GM19023 (cell line): ENCODE data around the gene TMEM108.
"Not testable (repeated sequence)": the region's sequence is repeated elsewhere in the genome, so short reads cannot be mapped to it uniquely, and the experiment has no call there.

Experiments used
- ATAC-seq: cut with Tn5 transposase; IDR thresholded peaks from one replicate; pipeline ENCODE4 v1.9.1; 2021; ENCODE audit warnings: mild to moderate bottlenecking, moderate library complexity; ENCODE audit not compliant: unreplicated experiment

The TMEM108 gene

DNA sequence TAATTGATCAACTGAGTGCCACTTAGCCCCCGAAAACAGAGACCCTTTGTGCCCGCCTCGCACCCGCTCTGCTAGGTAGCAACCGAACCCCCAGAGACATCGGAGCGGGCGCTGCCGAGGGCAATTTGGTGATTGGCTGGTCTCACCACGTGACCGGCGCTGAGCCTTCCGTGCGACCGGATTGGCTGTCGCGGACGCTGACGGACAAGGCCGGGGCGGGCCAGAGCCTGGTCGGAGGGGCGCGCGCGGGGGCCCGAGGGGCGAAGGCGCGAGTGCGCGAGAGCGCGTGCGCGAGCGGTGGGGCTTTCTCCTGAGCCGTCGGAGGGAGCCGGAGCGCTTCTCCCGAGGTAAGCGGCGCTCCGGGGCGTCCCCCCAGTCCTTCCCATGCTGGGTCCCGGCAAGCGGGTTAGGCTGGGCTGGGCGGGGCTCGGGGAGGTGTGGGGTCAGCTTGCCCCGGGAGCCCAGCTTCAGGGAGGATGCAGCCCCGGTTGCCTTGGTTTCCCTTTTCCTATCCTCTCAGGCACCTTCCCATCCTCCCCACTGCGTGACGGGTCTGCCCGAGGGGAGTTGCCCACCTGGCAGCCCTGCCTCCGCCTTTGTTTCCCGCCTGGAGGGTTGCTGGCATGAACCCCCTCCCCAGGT, at the start of gene TMEM108:
TSS of gene TMEM108 (plus strand) at position 303 of the 642 bp plus-strand sequence.
- no peak for ATAC-seq

DNA sequence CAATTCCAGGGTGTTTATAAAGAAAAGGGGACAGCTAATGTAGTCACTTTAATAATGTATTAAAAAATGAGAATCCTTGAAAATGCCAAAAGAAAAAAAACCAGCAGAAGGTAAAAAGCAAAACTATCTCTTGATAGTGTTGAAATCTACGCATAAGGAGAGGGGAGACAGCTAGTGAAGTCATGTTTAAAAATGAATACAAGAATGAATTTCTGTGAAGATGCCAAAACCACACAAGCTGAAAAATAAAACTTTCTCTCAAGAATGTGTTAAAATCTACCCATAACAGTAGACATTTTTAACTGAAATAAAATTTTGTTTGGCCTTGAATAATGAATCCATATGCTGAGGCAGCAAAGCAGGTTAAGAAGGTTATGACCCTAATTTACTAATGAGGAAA, 42.2 kb upstream of the TMEM108 start:
- no peak for ATAC-seq

DNA sequence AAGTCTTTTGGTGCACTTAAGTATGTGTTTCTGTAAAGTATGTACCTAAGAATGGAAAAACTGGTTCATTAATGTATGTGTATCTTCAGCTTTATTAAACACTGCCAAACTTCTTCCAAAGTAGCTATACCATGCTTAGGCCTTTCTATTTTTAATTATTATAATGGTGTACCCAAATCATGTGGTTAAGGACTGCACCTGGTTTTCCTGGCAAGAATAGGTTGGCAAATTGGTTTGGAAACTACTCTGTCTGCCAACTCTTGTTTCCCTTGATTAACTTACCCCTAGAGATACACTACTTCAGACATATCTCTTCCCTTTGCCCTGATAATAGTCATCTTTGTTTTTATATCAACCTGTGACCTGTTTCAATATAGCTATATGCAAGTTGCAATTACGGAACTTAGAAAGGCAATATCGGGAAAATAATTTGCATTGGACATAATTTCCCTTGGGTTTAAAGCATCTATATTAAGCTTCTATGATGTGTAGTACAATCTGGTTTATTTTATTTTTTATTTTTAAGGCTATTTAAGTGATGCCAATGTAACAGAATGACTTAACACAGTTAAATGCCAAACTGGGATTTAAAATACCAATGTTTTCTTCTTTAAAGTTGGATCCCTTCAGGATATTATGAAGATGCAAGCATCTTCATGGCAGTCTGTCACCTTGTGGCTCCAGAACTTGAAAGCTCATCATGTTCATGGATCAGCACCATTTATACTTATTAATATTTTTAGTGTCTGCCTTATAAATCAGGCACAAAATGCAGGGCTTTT, 40.6 kb upstream of the TMEM108 start:
- no peak for ATAC-seq

DNA sequence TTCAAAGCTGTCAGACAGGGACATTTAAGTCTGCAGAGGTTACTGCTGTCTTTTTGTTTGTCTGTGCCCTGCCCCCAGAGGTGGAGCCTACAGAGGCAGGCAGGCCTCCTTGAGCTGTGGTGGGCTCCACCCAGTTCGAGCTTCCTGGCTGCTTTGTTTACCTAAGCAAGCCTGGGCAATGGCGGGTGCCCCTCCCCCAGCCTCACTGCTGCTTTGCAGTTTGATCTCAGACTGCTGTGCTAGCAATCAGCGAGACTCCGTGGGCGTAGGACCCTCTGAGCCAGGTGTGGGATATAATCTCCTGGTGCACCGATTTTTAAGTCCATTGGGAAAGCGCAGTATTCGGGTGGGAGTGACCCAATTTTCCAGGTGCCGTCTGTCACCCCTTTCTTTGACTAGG, 33.2 kb upstream of the TMEM108 start:
- ATAC-seq: not testable (repeated sequence)

DNA sequence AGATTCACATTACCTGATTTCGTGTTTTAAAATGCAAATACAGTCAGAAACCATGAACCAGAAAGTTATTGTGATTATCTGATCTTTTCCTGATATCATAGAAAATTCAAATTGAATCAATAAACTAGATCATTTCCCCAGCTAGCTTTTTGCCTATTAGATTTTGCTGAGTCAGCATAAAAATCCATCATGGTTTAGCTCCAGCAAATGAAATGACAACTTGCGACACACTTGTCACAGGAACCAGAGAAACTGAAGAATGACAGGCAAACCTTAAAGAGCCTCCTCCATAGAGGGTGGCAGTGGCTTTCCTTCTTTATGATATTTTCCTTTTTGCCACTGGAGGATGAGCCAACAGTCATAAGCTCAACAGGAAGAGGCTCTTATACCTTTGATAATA, 30.6 kb upstream of the TMEM108 start:
- no peak for ATAC-seq

DNA sequence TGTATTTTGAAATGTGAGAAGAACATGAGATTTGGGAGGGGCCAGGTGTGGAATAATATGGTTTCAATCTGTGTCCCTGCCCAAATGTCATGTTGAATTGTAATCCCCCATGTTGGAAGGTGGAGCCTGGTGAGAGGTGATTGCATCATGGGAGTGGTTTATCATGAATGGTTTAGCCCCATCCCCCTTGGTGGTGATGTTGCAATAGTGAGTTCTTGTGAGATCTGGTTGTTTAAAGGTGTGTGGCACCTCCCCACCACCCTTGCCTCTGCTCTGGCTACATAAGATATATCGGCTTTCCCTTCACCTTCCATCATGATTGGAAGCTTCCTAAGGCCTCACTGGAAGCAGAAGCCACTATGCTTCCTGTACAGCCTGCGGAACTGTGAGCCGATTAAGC, 23.9 kb upstream of the TMEM108 start:
- ATAC-seq: no peak

DNA sequence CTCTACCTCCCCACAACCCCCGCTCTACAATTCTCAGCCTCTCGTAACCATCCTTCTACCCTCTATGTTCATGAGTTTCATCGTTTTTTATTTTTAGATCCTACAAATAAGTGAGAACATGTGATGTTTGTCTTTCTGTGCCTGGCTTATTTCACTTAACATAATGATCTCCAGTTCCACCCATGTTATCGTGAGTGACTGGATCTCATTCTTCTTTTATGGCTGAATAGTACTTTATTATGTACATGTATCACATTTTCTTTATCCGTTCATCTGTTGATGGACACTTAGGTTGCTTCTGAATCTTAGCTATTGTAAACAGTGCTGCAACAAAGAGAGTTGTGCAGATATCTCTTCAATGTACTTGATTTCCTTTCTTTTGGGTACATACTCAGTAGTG, 22.6 kb upstream of the TMEM108 start:
- not testable (repeated sequence) for ATAC-seq

DNA sequence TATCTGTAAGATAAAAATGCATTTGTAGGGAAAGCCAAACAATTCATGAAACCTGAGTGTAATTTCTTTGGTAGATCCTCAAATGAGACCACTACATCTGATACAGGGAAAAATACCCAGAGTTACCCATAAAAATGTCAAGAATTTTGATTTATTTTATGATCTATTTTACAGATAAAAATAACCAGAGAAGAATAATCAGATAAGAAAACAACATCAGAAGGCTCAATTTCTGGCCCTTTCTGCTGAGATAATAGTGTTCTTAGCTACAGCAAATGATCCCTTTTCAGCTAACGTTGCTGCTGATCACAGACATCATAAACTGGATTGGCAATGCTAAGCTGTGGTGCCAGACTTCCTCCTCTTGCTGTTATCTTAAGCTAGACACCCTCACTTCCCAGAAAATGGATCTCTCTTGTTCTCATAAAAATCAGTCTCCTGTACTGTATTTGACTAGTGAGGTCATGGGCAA, 21.3 kb upstream of the TMEM108 start:
- no peak for ATAC-seq

DNA sequence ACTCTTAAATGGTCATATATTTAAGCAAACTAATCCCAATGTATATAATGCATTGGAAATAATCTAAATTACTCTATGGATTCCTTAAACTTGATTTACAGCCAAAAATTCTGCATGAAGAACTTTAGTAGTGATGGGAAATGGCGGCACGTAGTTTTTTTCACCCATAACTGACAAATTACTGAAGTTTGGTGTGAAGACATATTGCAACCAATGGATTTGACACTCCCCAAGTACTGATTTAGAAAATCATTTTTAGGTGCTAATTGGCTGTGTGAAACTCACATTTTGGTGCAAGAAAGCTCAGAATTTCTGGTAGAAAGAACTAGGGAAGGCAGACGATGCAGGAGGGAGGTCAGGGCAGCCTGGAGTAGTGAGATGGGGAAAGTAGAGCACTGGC, 19.3 kb upstream of the TMEM108 start:
- no peak for ATAC-seq

DNA sequence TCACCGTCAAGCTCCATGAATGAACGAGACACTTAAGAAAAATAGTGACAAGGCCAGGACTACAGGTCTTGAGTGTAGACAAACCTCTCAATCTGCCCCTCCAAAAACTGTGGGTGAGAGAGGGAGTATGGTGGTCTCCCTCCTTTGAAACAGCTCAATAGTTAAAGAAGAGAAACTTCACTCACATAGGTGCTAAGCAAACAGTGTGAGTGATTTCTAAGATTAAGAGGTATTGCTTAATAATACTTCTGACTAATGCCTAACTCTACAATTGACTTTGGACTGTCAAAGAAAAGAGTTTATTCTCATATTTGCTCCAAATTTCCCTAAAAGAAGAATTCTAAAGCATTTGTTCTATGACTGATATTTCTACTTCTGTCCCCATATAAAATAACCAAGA, 17.0 kb upstream of the TMEM108 start:
- no peak for ATAC-seq

DNA sequence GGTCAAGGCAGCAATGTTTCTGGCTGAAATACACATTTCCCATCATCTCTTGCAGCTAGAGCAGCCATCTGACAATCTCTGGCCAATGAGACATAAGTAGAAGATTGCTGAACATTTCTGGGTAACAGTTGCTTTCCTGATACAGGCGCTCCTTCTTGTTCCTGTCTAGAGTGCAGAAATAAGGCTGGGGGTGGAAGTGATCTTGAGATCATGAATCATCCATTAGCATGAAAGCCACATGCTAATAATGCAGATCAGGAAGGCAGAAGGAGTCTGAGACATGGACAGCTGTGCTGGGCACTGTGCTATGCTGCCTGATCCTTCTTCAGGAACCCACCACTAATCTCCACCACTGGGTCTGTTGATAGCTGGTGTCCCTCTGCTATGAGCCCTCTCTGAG, 14.8 kb upstream of the TMEM108 start:
- no peak for ATAC-seq

DNA sequence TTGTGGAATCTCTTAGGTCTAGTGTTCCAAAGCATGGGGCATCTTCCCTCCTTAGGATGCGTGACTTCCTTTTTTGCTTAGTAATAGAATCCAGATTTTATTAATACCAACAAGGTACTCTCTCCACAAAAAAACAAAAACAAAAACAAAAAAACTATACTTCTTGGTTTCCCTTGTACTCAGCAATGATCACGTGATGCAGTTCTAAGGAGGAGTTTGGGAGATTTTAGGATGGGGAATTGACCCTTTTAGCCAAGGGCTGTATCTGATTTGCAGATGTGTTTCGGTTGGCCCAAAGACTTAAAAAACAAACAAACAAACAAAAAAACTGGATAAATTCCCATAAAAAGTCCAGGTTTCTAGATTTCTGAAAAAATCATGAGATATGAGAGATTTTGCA, 12.6 kb upstream of the TMEM108 start:
- ATAC-seq: no peak

DNA sequence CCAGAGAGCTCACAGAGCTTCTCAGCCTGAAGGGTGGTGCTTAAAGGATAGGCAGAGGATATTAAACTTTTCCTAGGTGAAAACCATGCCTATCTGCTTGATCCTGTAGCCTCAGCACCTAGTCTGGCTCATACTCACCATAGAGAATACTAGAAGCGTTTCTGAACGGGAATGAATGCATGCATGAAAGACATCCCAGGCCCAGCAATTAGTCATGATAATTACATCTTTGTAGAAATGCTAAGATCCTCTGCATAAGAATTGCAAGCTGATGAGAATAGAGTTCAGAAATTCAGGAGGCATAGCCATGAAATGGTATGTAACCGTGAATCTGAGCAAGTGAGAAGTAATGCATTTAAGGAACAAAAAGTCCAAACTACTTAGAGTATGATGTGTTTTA, 5.9 kb upstream of the TMEM108 start:
- ATAC-seq: no peak

DNA sequence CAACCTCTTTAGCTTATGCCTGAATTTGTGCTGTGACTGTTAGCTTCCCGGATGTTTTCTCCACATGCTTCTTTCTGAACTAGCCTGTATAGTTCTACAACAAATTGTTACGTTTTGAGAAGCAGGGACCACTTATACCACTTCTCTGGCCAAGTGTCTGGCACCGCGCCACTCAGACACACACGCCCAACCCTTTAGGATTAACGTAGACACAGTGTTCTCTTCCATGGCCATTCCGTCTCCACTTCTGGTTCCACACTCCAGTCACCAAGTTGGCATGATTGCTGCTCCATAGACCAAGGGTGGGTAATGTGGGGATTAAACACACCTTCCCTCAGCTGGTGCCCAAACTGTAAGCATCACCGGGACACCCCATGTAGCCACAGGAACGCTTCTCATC, 755 bp upstream of the TMEM108 start:
- ATAC-seq: no peak

DNA sequence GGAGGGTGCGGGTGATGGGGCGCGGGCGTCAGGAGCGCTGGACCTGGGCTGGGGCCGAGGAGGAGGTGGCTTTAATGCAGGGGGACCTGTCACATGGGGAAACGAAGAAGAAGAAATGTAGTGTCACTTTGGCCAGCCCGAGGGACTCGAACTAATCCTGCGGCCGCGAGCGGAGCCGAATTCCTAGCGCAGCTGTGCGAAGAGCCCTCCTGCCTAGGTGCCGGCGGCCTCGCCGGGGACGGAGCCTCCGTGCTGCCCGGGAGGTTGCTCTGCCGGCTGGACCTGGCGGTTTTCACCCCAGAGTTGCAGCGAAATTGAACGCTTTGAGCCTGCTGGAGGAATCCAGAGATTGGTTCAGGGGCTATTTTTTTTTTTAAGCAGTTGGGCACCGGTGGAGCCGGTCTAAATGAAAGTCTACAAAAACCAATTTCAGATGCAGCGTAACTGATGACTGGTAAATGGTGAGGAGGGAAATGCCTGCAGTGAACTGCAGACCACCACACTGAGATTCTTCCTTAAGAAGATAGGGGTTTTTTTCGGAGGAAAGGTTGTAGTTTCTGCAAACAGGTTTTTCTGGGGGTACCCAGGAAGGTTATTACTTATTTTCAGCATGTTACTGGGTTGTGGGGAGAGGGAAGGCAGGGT, 662 bp downstream of the TMEM108 start:
- ATAC-seq: no peak

DNA sequence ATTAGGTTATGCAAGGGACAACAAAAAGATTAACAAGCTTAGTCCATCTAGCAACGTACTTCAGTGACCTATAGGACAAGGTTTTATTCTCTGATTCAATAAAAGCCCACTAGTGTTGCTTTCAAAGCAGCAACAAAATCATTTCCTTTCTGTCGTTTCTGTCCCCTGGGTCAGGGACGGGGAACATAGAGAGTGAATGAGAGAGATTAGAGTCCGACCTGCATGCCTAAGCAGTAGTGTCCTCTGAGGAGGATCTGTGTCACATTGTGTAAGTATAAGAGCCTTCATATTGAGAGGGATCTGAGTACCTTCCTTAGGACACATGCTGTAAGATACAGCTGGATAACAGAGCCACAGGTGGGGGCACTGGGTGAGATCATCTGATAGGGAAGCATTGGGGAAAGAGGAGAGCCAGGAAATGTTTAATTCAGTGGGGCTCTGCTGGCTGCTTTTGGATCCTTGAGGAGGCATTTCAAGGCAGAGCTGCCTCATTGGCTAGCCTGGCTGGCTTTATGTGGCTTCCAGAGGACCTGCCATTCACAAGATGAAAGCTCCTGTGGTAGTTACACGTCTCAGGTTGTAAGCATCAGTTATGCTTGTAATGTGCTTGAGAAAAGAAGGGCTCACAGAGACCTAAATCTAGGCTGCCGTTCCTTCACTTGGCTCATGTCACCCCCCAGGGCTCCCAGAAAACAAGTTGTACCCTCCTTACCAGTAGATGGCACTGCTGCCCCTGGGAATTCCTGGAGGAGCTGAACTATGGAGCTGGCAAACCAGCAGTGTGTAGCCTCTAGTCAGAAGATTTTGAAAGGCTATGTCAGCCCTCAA, 2.7 kb downstream of the TMEM108 start:
- ATAC-seq: no peak

DNA sequence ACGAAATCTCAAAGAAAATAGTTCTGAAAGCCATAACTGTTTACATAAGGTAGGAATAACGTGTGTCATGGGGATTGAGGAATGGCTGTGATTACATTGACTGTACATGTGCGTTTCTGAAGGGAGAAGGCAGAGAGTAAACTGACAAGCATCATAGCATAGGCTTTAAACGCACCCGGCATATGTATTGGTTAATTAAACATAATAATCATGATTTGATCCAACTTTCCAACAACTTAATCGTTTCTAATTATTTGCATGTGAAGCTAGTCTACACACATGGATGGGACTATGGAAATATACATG, 3.3 kb downstream of the TMEM108 start:
- no peak for ATAC-seq

DNA sequence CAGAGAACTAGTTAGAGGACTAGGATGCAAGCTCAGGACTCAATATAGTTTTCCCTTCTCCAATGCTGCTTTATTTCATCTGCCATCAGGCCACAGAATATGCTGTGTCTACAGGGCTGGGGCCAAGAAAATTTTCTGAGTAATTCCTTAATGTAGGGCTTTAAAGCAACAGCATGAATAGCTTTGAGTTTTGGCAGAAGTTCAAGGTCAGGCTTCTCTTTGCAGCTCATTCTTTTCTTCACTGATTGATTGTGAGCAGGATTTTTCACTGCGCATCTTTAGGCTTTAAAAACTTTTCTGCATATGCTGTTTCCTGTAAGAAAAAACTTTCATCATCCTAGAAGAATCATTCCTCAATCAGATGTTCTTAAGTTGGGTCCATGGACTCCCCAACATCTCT, 4.6 kb downstream of the TMEM108 start:
- no peak for ATAC-seq

DNA sequence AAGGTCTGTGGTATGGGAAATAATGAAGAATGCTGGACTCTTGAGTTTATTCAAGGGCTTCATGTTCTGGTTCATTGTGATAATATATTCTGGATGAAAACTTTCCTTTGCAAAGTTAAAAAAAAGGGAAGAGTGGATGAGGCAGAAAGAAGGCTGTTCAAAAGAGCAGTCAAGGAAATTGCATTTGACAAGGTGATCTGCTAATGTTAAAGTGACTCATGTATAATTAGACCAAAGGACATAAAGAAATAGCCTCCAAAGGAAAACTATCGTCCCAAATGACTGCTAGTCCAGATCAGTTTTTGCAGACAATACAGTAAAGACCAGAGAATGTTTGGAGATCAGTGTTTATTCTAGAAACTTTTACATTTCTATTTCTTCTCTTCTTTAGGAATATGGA, 9.8 kb downstream of the TMEM108 start:
- ATAC-seq: no peak

DNA sequence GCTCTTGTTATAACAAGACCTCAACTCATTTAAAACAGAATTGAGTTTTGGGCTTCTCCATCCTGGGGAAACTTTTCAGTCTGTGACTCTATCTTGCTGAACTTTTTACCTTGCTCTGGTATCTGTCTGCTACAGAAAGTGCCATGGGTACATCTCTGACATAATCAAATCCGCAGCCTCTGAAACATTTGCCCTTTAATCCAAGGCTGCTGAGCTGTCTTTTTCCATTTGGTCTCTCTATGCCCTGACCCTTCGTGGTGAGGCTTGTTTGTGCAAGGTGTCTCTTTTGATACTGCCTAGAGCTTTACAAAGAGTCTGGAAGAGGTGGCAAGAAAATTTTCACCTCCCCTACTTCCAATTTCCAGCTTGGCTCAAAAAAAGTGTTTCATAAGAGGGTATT, 11.3 kb downstream of the TMEM108 start:
- ATAC-seq: no peak

DNA sequence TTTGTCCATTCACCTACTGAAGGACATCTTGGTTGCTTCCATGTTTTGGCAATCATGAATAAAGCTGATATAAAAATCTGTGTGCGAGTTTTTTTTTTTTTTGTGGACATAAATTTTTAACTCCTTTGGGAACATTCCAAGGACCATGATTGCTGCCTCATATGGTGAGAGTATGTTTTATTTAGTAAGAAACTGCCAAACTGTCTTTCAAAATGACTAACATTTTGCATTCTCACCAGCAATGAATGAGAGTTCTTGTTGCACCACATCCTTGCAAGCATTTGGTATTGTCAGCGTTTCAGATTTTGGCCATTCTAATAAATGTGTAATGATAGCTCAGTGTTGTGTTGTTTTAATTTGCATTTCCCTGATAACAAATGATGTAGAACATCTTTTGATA, 12.7 kb downstream of the TMEM108 start:
- no peak for ATAC-seq
